HG03139 (cell line): ENCODE results near the gene DDX39A.
"Not testable (repeated sequence)": the region's sequence is repeated elsewhere in the genome, so short reads cannot be mapped to it uniquely, and the experiment has no call there.

Source experiments
- ATAC-seq: cut with Tn5 transposase; IDR thresholded peaks from one replicate; pipeline ENCODE4 v1.9.1; 2021; ENCODE audit not compliant: unreplicated experiment

DDX39A gene

GRCh38 chr19:14367016-14367415 lies 52.1 kb downstream of the DDX39A start:
- ATAC-seq: no peak

- ATAC-seq: no peak
These were observed 52.6 kb downstream of the DDX39A start for GRCh38 chr19:14366529-14366928.

GRCh38 chr19:14364098-14364443 lies 55.1 kb downstream of the DDX39A start:
- ATAC-seq: not testable (repeated sequence)

GRCh38 chr19:14363183-14364097 lies 55.7 kb downstream of the DDX39A start:
- no peak for ATAC-seq

GRCh38 chr19:14361824-14362223 lies 57.3 kb downstream of the DDX39A start:
- no peak for ATAC-seq
